Retinal pigment epithelial cell (primary cell): ENCODE measurements around the gene S100Z.
"Not testable (repeated sequence)": the region's sequence is repeated elsewhere in the genome, so short reads cannot be mapped to it uniquely, and the experiment has no call there.

ENCODE experiments used
- DNase-seq: peaks from one replicate; pipeline ENCODE4 v3.0.0-alpha.2; 2010; ENCODE audit warnings: low read depth
- H3K4me3 ChIP-seq: 2 replicates; pipeline ENCODE4 v1.5.1; 2011; ENCODE audit warnings: mild to moderate bottlenecking, low read length, control low read depth, moderate library complexity
- TF ChIP-seq, protein P1 (sequence below): conservative IDR thresholded peaks from 2 replicates; pipeline ENCODE4 v1.5.1; 2011; ENCODE audit warnings: low read depth, low read length, control low read depth, inconsistent platforms

The S100Z gene

DNA sequence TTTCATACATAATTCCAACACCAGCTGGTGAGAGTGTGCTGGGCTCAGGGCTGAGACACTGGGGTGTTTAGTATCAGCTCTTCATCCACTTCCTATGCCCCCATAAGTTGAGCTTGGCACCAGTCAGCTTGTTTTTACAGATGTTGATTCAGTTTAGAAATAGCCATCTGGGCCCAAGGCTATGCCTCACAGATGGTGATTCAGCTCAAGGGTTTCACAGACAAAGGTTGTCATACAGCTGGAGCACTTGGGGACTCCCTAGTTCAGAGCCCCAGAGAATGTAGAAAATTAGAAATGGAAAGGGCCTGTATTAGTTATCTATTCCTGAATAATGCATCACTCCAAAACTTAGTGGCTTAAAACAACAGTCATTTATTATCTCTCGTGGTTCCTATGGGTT lies 92.8 kb downstream of the S100Z start:
- TF ChIP-seq, protein P1, sequence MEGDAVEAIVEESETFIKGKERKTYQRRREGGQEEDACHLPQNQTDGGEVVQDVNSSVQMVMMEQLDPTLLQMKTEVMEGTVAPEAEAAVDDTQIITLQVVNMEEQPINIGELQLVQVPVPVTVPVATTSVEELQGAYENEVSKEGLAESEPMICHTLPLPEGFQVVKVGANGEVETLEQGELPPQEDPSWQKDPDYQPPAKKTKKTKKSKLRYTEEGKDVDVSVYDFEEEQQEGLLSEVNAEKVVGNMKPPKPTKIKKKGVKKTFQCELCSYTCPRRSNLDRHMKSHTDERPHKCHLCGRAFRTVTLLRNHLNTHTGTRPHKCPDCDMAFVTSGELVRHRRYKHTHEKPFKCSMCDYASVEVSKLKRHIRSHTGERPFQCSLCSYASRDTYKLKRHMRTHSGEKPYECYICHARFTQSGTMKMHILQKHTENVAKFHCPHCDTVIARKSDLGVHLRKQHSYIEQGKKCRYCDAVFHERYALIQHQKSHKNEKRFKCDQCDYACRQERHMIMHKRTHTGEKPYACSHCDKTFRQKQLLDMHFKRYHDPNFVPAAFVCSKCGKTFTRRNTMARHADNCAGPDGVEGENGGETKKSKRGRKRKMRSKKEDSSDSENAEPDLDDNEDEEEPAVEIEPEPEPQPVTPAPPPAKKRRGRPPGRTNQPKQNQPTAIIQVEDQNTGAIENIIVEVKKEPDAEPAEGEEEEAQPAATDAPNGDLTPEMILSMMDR = no peak
- DNase-seq = no peak
- H3K4me3 ChIP-seq = no peak overlapping the region

- TF ChIP-seq, protein P1 = no peak
- DNase-seq = no peak
- H3K4me3 ChIP-seq = no peak overlapping the region
Measured at GRCh38 chr5:76943006-76943405, 93.2 kb downstream of the S100Z start.

DNA sequence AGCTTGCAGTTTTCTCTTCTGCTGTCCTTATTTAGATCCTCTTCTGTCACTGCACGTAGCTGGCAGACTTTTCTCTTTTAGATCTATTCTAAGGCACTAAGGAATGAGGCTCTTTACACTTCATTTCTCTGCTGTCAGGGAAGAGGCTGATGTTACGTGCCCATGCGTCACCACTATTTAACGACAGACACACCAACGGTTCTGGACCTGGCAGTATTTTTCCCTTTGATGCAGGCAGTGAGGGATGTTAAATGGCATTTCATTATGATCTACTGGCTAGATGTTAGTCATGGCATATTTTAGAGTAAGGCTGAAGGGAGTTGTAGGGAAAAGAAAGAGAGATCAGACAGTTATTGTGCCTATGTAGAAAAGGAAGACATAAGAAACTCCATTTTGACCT lies 94.8 kb downstream of the S100Z start:
- no peak for DNase-seq
- TF ChIP-seq, protein P1 = no peak
- H3K4me3 ChIP-seq = no peak overlapping the region

DNA sequence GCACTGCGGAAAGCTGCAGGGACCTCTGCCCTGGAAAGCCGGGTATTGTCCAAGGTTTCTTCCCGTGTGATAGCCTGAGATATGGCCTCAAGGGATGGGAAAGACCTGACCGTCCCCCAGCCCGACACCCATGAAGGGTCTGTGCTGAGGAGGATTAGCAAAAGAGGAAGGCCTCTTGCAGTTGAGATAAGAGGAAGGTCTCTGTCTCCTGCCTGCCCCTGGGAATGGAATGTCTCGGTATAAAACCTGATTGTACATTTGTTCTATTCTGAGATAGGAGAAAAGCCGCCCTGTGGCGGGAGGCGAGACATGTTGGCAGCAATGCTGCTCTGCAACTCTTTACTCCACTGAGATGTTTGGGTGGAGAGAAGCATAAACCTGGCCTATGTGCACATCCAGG lies 95.4 kb downstream of the S100Z start:
- DNase-seq, H3K4me3 ChIP-seq: not testable (repeated sequence)

- TF ChIP-seq, protein P1 = no peak
- no peak overlapping the region for H3K4me3 ChIP-seq
- DNase-seq = no peak
Measured at GRCh38 chr5:76946090-76946489, 96.3 kb downstream of the S100Z start.

- TF ChIP-seq, protein P1 = no peak
- DNase-seq = no peak
- no peak overlapping the region for H3K4me3 ChIP-seq
Measured at GRCh38 chr5:76947082-76947503, 97.3 kb downstream of the S100Z start.

GRCh38 chr5:76952795-76953536 lies 103.2 kb downstream of the S100Z start, which contains the start of gene CRHBP:
Gene CRHBP, plus strand, starts transcription at chr5:76953045. Its CDS starts 90 bp downstream, at chr5:76953135.
- DNase-seq = no peak
- H3K4me3 ChIP-seq = peak within 1 kb of the TSS; percentile 54
- TF ChIP-seq, protein P1 = no peak
